PC-3 (cell line): ENCODE measurements around the gene HNRNPC. TPM values are rescaled to one million over a fixed set of nuclear protein-coding genes. Genes with fewer than 3 reads are reported as not detected.

Source experiments
- ATAC-seq: fragments of 200-7000 bp; cut with Tn5 transposase; 2 replicates; pipeline ENCODE4 v1.9.1; 2020; ENCODE audit warnings: mild to moderate bottlenecking, moderate library complexity
- BruUV-seq: library from RNA; stranded (reverse); fragments of 400-500 nt; replicated peaks from 2 replicates; lab custom pipeline; 2021; lab: Mats Ljungman, UMichigan
- CTCF ChIA-PET: fragments of 300-600 bp; sonication (Branson Sonifier 250); formaldehyde crosslinking; loops from one replicate; lab custom pipeline; 2022; ENCODE audit warnings: antibody characterized with exemption; lab: Charles Lee
- POLR2A ChIA-PET: fragments of 300-600 bp; sonication (Branson Sonifier 250); formaldehyde crosslinking; loops from one replicate; lab custom pipeline; 2022; ENCODE audit warnings: antibody characterized with exemption; ENCODE audit not compliant: unreplicated experiment; lab: Charles Lee
- DNase-seq: peaks from one replicate; pipeline ENCODE4 v3.0.0-alpha.2; 2015
- H2AFZ ChIP-seq: fragments of 300-600 bp; sonication (generic); 2 replicates; pipeline ENCODE4 v1.6.0; 2016; ENCODE audit warnings: antibody characterized with exemption, low read length
- H3F3A ChIP-seq: fragments of 300-600 bp; sonication (generic); one replicate; pipeline ENCODE4 v1.6.0; 2017; ENCODE audit warnings: antibody characterized with exemption, low read length, control low read depth, mild to moderate bottlenecking; ENCODE audit not compliant: unreplicated experiment
- H3K27ac ChIP-seq: fragments of 300-600 bp; sonication (generic); 2 replicates; pipeline ENCODE4 v1.5.1; 2016; ENCODE audit warnings: mild to moderate bottlenecking, low read length
- H3K27me3 ChIP-seq: fragments of 300-600 bp; sonication (generic); 2 replicates; pipeline ENCODE4 v1.6.1; 2016; ENCODE audit warnings: low read length, mixed read lengths
- H3K36me3 ChIP-seq: fragments of 300-600 bp; sonication (generic); 2 replicates; pipeline ENCODE4 v1.6.1; 2016; ENCODE audit warnings: low read depth, mixed run types, low read length, mixed read lengths
- H3K4me1 ChIP-seq: fragments of 300-600 bp; sonication (generic); 2 replicates; pipeline ENCODE4 v1.5.1; 2016; ENCODE audit warnings: low read length; ENCODE audit not compliant: insufficient read depth
- H3K4me2 ChIP-seq: fragments of 300-600 bp; sonication (generic); 2 replicates; pipeline ENCODE4 v1.6.0; 2016; ENCODE audit warnings: low read length
- H3K4me3 ChIP-seq: fragments of 300-600 bp; sonication (generic); 2 replicates; pipeline ENCODE4 v1.5.1; 2016; ENCODE audit warnings: mild to moderate bottlenecking, low read length, mixed read lengths
- H3K79me2 ChIP-seq: fragments of 300-600 bp; sonication (generic); 2 replicates; pipeline ENCODE4 v1.6.1; 2017; ENCODE audit warnings: low read length, mixed read lengths
- H3K9ac ChIP-seq: fragments of 300-600 bp; sonication (generic); 2 replicates; pipeline ENCODE4 v1.6.0; 2016; ENCODE audit warnings: mild to moderate bottlenecking, low read length
- H3K9me2 ChIP-seq: fragments of 300-600 bp; sonication (generic); replicated peaks from 2 replicates; pipeline ENCODE4 v1.6.1; 2016; ENCODE audit warnings: mixed run types, low read length, mixed read lengths
- H3K9me3 ChIP-seq: fragments of 300-600 bp; sonication (generic); 2 replicates; pipeline ENCODE4 v1.6.1; 2016; ENCODE audit warnings: low read length, mixed read lengths
- H4K20me1 ChIP-seq: fragments of 300-600 bp; sonication (generic); 2 replicates; pipeline ENCODE4 v1.6.1; 2016; ENCODE audit warnings: low read length, mixed read lengths
- CTCF ChIP-seq: fragments of 300-600 bp; sonication (generic); conservative IDR thresholded peaks from 2 replicates; pipeline ENCODE4 v1.5.1; 2017; ENCODE audit warnings: antibody characterized with exemption, low read depth, mild to moderate bottlenecking, low read length
- EZH2 ChIP-seq: fragments of 300-600 bp; sonication (generic); IDR thresholded peaks from one replicate; pipeline ENCODE4 v1.6.1; 2017; ENCODE audit warnings: antibody characterized with exemption, mild to moderate bottlenecking, low read length; ENCODE audit not compliant: unreplicated experiment
- EZH2phosphoT487 ChIP-seq: fragments of 300-600 bp; sonication (generic); IDR thresholded peaks from 2 replicates; pipeline ENCODE4 v1.6.1; 2018; ENCODE audit warnings: mild to moderate bottlenecking, antibody characterized with exemption, low read length, borderline replicate concordance
- intact Hi-C: fragments of 100-400 bp; cut with micrococcal nuclease; formaldehyde crosslinking; loops from 2 replicates; pipeline ENCODE4 v1.9.0; 2023
- total RNA-seq: library from RNA; depleted of rRNA; stranded (reverse); fragments of >200 nt; gene quantifications from 2 replicates; pipeline ENCODE4 v1.2.3, GENCODE V29; 2014

The HNRNPC gene
- total RNA-seq, 1 experiment from 2014 or later: 682 TPM

- no peaks in the 10 kb centered on the region for H3K9me2 ChIP-seq
- H3F3A ChIP-seq: peaks cover 12% of the 10 kb centered on the region
- no peak overlapping the region for H3K9ac ChIP-seq
- H3K27ac ChIP-seq: no peak overlapping the region
- no peaks in the 10 kb centered on the region for H3K4me1 ChIP-seq
- peaks cover 100% of the 10 kb centered on the region for H3K79me2 ChIP-seq
- intact Hi-C loops: no loop called here
- TF ChIP-seq EZH2phosphoT487 (no peak), CTCF (no peak), EZH2 (no peak)
- BruUV-seq: no TSS peak
- ChIA-PET POLR2A (no interaction called here), CTCF (no interaction called here)
- no peak overlapping the region for H2AFZ ChIP-seq
- H3K9me3 ChIP-seq: no peaks in the 10 kb centered on the region
- no peak overlapping the region for H3K4me3 ChIP-seq
- DNase-seq (no peak), ATAC-seq (no peak)
- peaks cover 84% of the 10 kb centered on the region for H3K36me3 ChIP-seq
- H3K4me2 ChIP-seq: no peak overlapping the region
- H3K27me3 ChIP-seq: no peaks in the 10 kb centered on the region
- peaks cover 89% of the 10 kb centered on the region for H4K20me1 ChIP-seq
Observed at GRCh38 chr14:21248739-21249411, 20.4 kb downstream of the HNRNPC start.

GRCh38 chr14:21248338-21248737, 20.9 kb downstream of the HNRNPC start:
- no peak overlapping the region for H3K4me2 ChIP-seq
- no peaks in the 10 kb centered on the region for H3K9me2 ChIP-seq
- no peak overlapping the region for H2AFZ ChIP-seq
- no peak overlapping the region for H3K27ac ChIP-seq
- ATAC-seq: no peak
- no peaks in the 10 kb centered on the region for H3K4me1 ChIP-seq
- BruUV-seq: no TSS peak
- intact Hi-C loops: no loop called here
- H3K4me3 ChIP-seq: no peak overlapping the region
- peaks cover 100% of the 10 kb centered on the region for H3K79me2 ChIP-seq
- ChIA-PET CTCF (no interaction called here), POLR2A (no interaction called here)
- H3F3A ChIP-seq: peaks cover 12% of the 10 kb centered on the region
- H3K36me3 ChIP-seq: peaks cover 83% of the 10 kb centered on the region
- no peak overlapping the region for H3K9ac ChIP-seq
- TF ChIP-seq EZH2phosphoT487 (no peak), CTCF (no peak), EZH2 (no peak)
- H3K9me3 ChIP-seq: no peaks in the 10 kb centered on the region
- H4K20me1 ChIP-seq: peaks cover 87% of the 10 kb centered on the region
- DNase-seq: no peak
- H3K27me3 ChIP-seq: no peaks in the 10 kb centered on the region

GRCh38 chr14:21245813-21246212, 23.4 kb downstream of the HNRNPC start:
- Histone ChIP-seq H3K27me3 (no peaks in the 10 kb centered on the region), H3F3A (peaks cover 10% of the 10 kb centered on the region), H3K9me2 (no peaks in the 10 kb centered on the region), H3K79me2 (peaks cover 100% of the 10 kb centered on the region), H3K4me1 (no peaks in the 10 kb centered on the region), H3K36me3 (peaks cover 82% of the 10 kb centered on the region), H3K9ac (no peak overlapping the region), H3K4me2 (no peak overlapping the region), H2AFZ (no peak overlapping the region), H3K9me3 (no peaks in the 10 kb centered on the region), H4K20me1 (peaks cover 90% of the 10 kb centered on the region), H3K27ac (no peak overlapping the region), H3K4me3 (no peak overlapping the region)
- intact Hi-C loops: no loop called here
- POLR2A ChIA-PET: no interaction called here
- CTCF ChIA-PET: no interaction called here
- DNase-seq (no peak), ATAC-seq (no peak)
- no TSS peak for BruUV-seq
- TF ChIP-seq EZH2: no peak
- TF ChIP-seq EZH2phosphoT487: no peak
- no peak for TF ChIP-seq CTCF
